VCaP (cell line): ENCODE measurements around the gene ZFYVE26.

ENCODE experiments used
- H3K27ac ChIP-seq: fragments of 450-650 bp; 2 replicates; pipeline ENCODE4 v1.5.1; 2017
- TF ChIP-seq, protein P1 (sequence below): fragments of 450-650 bp; conservative IDR thresholded peaks from 2 replicates; pipeline ENCODE4 v1.5.1; 2017; ENCODE audit warnings: mild to moderate bottlenecking, moderate library complexity

The ZFYVE26 gene

DNA sequence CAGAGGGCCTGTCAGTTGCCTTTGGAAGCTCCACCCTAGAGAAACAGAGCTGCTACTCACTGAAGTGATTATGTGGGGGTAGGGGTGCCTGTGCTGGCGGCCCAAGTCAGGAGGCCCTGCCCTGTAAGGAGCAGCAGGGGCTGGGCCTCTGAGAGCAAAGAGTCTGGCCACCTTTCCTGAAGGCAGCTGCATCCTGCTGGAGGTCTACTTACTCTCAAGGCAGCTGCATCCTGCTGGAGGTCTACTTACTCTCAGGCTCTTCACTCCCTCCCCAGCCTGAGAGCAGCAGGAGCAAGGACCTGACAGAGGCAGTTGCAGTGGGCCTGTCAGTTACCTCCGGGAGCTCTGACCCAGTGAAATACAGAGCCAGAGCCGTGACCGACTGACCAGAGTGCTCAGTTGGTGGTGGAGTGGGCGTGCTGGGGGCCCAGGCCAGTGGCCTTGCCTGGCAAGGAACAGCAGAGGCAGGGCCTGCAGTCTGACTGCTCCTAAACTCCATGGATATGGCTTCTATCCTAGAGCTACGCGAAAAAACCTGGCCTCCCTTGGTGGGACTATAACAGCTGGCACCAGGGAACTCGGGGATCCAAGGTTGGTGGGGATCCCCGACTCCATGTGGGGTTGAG is 35.5 kb upstream of the ZFYVE26 start:
- peak overlapping the region; percentile 97 for H3K27ac ChIP-seq
- TF ChIP-seq, protein P1, sequence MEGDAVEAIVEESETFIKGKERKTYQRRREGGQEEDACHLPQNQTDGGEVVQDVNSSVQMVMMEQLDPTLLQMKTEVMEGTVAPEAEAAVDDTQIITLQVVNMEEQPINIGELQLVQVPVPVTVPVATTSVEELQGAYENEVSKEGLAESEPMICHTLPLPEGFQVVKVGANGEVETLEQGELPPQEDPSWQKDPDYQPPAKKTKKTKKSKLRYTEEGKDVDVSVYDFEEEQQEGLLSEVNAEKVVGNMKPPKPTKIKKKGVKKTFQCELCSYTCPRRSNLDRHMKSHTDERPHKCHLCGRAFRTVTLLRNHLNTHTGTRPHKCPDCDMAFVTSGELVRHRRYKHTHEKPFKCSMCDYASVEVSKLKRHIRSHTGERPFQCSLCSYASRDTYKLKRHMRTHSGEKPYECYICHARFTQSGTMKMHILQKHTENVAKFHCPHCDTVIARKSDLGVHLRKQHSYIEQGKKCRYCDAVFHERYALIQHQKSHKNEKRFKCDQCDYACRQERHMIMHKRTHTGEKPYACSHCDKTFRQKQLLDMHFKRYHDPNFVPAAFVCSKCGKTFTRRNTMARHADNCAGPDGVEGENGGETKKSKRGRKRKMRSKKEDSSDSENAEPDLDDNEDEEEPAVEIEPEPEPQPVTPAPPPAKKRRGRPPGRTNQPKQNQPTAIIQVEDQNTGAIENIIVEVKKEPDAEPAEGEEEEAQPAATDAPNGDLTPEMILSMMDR: no peak

DNA sequence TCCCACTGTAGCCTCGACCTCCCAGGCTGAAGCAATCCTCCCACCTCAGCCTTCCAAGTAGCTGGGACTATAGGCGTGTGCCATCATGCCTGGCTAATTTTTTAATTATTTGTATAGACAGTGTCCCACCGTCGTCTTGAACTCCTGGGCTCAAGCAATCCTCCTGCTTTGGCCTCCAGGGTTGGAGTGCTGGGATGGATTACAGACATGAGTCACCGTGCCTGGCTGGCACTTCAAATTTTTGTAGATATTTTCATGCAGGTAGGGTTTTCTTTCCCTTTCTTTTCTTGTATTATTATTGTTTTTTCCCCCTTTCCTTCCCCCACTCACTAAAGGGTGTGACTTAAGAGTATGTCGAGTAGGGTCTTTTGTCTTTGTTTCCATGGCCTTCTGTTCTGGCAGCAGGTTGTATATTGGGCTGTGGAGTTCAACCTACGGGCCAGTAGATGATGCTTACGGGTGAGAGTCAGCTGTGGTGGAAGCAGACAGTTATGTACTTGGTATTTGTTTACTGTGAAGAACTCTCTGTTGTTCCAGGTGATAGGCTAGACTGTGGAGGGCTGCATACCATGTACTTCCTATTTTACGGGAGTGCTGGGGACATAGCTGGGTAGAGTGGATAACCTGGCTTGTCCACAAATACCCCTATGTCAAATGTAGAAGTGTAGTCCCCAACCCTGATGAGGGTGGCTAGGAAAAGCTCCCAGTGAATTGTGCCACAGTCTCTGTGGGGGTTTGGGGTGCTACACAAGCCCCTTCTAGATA is 33.9 kb upstream of the ZFYVE26 start:
- TF ChIP-seq, protein P1: no peak
- no peak overlapping the region for H3K27ac ChIP-seq

DNA sequence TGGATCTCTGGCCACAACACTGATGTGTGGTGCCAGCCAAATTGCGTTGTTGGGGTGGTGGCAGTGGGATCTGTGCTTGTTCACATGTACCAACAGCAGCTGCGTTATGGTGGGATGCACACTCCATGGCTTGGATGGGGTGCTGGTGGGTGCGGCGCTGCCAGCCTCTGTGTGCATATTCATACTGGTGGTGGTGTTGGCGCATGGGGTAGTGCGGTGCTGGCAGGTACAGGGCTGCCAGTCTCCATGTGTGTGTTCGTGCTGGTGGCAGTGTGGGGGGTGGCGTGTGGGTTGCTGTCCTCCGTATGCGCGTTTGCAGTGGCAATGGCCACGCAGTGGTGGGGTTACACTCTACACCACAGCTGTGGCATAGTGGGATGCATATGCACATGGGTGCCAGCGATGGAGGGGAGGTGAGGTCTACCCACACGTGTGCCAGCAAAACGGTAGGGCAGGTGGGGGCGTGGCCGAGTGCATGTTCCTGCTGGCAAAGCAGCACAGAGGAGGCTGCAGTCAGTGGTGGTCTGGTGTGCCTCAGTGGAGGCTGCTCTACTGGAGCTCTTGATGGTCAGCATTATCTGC is 29.7 kb upstream of the ZFYVE26 start:
- no peak overlapping the region for H3K27ac ChIP-seq
- TF ChIP-seq, protein P1: no peak

DNA sequence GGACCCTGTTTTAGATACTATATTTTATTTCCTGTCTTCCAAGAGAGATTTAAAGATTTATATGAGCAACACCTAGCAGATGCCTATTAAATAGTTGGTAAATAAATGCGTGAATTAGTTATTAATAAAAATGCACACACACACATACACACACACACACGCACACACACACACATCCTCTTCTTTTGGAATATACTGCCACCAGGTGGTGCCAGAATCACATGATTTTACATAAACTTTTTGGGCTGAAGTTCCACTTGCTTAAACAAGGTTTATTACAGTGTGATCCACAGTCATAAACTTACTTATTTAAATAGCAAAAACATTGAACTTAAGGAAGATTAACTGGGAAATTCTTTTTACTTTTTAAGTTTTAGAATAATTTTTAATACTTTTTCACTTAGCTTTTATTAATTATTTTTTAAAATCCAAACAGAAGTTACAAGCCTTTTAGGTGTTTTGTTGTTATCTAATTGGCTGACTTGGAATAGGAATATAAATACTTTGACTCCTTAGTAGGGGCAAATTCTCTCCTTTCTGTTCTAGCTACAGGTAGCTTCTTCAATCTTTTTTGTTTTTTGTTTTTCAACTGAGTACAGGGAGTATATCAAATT is 20.7 kb upstream of the ZFYVE26 start:
- H3K27ac ChIP-seq: peak overlapping the region; percentile 37
- TF ChIP-seq, protein P1: peak; percentile 77

DNA sequence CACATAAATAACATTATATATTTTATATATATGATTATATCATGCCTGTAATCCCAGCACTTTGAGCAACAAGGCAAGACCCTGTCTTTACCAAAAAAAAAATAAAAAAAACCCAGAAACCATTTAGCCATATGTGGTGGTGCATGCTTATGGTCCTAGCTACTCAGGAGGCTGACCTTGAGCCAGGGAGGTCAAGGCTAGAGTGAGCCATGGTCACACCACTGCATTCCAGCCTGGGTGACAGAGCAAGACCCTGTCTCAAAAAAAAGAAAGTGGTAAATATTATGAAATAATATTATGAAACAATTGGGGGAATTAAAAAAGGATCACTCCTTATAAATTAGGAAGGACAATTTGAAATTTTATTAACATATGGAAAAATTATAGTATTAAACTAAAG is 19.2 kb upstream of the ZFYVE26 start:
- TF ChIP-seq, protein P1: no peak
- no peak overlapping the region for H3K27ac ChIP-seq

DNA sequence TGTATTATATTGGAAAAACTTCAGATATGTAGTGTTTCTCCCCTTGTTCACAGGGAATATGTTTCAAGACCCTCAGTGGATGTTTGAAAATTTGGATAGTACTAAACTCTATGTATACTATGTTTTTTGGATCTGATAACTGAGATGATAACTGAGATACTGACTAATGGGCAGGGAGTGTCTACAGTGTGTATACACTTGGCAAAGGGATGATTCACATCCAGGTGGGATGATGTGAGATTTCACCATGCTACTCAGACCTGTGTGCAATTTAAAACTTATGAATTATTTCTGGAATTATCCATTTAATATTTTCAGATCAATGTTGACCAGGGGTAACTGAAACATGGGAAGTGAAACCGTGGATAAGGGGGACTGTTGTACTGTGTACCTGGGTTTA is 17.0 kb upstream of the ZFYVE26 start:
- no peak overlapping the region for H3K27ac ChIP-seq
- TF ChIP-seq, protein P1: no peak

DNA sequence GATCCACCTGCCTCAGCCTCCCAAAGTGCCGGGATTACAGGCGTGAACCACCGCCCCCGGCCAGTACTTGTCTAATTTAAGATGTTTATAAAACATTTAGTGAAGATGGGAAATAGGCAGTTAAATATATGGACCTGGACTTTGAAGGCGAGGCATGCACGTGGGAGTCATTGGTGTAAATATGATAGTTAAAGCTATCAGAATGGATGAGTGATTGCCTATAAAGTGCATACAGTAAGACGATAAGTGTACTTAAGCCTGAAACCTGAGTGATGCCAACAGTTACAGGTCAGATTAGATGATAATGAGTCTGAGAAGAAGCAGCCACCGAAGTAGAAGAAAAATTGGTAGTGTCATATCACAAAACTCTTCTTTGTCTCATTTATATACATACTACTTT is 14.7 kb upstream of the ZFYVE26 start:
- TF ChIP-seq, protein P1: no peak
- no peak overlapping the region for H3K27ac ChIP-seq
